ENCODE results near the gene FNIP1. TPM values are rescaled to one million over a fixed set of nuclear protein-coding genes. Genes with fewer than 3 reads are reported as not detected.
"Not testable (repeated sequence)": the region's sequence is repeated elsewhere in the genome, so short reads cannot be mapped to it uniquely, and the experiment has no call there.

The FNIP1 gene
- 10 to 100 TPM; 24.8 to 26.1 TPM for total RNA-seq

GRCh38 chr5:131796793-131797693 is at the start of gene FNIP1:
Gene FNIP1, minus strand, starts transcription at chr5:131797017. Its CDS starts 96 bp downstream, at chr5:131796921.
- H3K4me3 Mint-ChIP-seq = peak within 1 kb of the TSS; percentile 98
- peaks cover 31% of the 10 kb centered on the region for H3K36me3 Mint-ChIP-seq (ENCODE audit: low read depth)
- H3K9me3 Mint-ChIP-seq = no peaks in the 10 kb centered on the region
- H3K27me3 Mint-ChIP-seq = peaks cover 4% of the 10 kb centered on the region
- peak within 1 kb of the TSS; percentile 98 for H3K27ac Mint-ChIP-seq
- H3K4me1 Mint-ChIP-seq = peaks cover 26% of the 10 kb centered on the region
- ChIA-PET CTCF (interaction anchor here (0.8 to 1.4 kb wide), 5 partner anchors 9 to 57 kb away, joined by 3 to 6 read pairs (median 4); no protein-coding TSS in a partner anchor), POLR2A (interaction anchor here (0.5 to 0.6 kb wide), 3 partner anchors 167 to 380 kb away, joined by 3 to 5 read pairs (median 4); no protein-coding TSS in a partner anchor)
- peak; percentile 99 for DNase-seq

- H3K9me3 Mint-ChIP-seq = peaks cover 58% of the 10 kb centered on the region
- H3K27me3 Mint-ChIP-seq = peaks cover 20% of the 10 kb centered on the region
- no peak overlapping the region for H3K27ac Mint-ChIP-seq
- ChIA-PET CTCF (no interaction called here), POLR2A (no interaction called here)
- no peaks in the 10 kb centered on the region for H3K4me1 Mint-ChIP-seq
- no peak for DNase-seq
- H3K36me3 Mint-ChIP-seq (ENCODE audit: low read depth) = peaks cover 36% of the 10 kb centered on the region
- H3K4me3 Mint-ChIP-seq = no peak overlapping the region
These were observed 49.7 kb upstream of the FNIP1 start for GRCh38 chr5:131846536-131846935.

GRCh38 chr5:131845828-131846227 is 49.0 kb upstream of the FNIP1 start:
- Mint-ChIP-seq H3K27ac (no peak overlapping the region), H3K36me3 (ENCODE audit: low read depth) (peaks cover 36% of the 10 kb centered on the region), H3K4me1 (no peaks in the 10 kb centered on the region), H3K4me3 (no peak overlapping the region), H3K27me3 (peaks cover 19% of the 10 kb centered on the region), H3K9me3 (peaks cover 58% of the 10 kb centered on the region)
- ChIA-PET POLR2A (no interaction called here), CTCF (interaction anchor here (0.6 to 0.7 kb wide), 2 partner anchors 237 to 688 kb away, joined by 3 to 4 read pairs; no protein-coding TSS in a partner anchor)
- no peak for DNase-seq

- H3K27ac Mint-ChIP-seq, DNase-seq, H3K4me3 Mint-ChIP-seq, POLR2A ChIA-PET, H3K4me1 Mint-ChIP-seq, CTCF ChIA-PET: not testable (repeated sequence)
- peaks cover 29% of the 10 kb centered on the region for H3K27me3 Mint-ChIP-seq
- H3K9me3 Mint-ChIP-seq = peaks cover 53% of the 10 kb centered on the region
- H3K36me3 Mint-ChIP-seq (ENCODE audit: low read depth) = peaks cover 29% of the 10 kb centered on the region
These were observed 46.2 kb upstream of the FNIP1 start for GRCh38 chr5:131842971-131843370.

GRCh38 chr5:131832702-131833101 is 35.9 kb upstream of the FNIP1 start:
- POLR2A ChIA-PET; H3K4me3 Mint-ChIP-seq; H3K36me3 Mint-ChIP-seq (ENCODE audit: low read depth); H3K27me3 Mint-ChIP-seq; H3K4me1 Mint-ChIP-seq; CTCF ChIA-PET; DNase-seq; H3K27ac Mint-ChIP-seq: not testable (repeated sequence)
- peaks cover 24% of the 10 kb centered on the region for H3K9me3 Mint-ChIP-seq

GRCh38 chr5:131825404-131826013 is 28.7 kb upstream of the FNIP1 start:
- H3K36me3 Mint-ChIP-seq (ENCODE audit: low read depth) = peaks cover 4% of the 10 kb centered on the region
- H3K4me3 Mint-ChIP-seq = no peak overlapping the region
- CTCF ChIA-PET = no interaction called here
- peaks cover 19% of the 10 kb centered on the region for H3K27me3 Mint-ChIP-seq
- peaks cover 8% of the 10 kb centered on the region for H3K4me1 Mint-ChIP-seq
- no peak for DNase-seq
- H3K27ac Mint-ChIP-seq = no peak overlapping the region
- H3K9me3 Mint-ChIP-seq = peaks cover 20% of the 10 kb centered on the region
- POLR2A ChIA-PET = no interaction called here

- DNase-seq = no peak
- CTCF ChIA-PET = interaction anchor here (0.6 kb wide), 1 partner anchor 158 kb away, joined by 3 read pairs; no protein-coding TSS in a partner anchor
- H3K4me1 Mint-ChIP-seq = peaks cover 5% of the 10 kb centered on the region
These were observed 27.8 kb upstream of the FNIP1 start for GRCh38 chr5:131824631-131825030.

GRCh38 chr5:131821221-131821620 is 24.4 kb upstream of the FNIP1 start:
- no peak for DNase-seq
- Mint-ChIP-seq H3K4me3 (no peak overlapping the region), H3K36me3 (ENCODE audit: low read depth) (no peaks in the 10 kb centered on the region), H3K27ac (no peak overlapping the region), H3K27me3 (peaks cover 19% of the 10 kb centered on the region), H3K4me1 (peaks cover 10% of the 10 kb centered on the region), H3K9me3 (peaks cover 13% of the 10 kb centered on the region)
- CTCF ChIA-PET = interaction anchor here (0.7 kb wide), 1 partner anchor 162 kb away, joined by 4 read pairs; no protein-coding TSS in a partner anchor
- POLR2A ChIA-PET = interaction anchor here (0.6 kb wide), 1 partner anchor 157 kb away, joined by 3 read pairs; no protein-coding TSS in a partner anchor

More at GRCh38 chr5:131824631-131825030, 27.8 kb upstream of the FNIP1 start:
- POLR2A ChIA-PET = no interaction called here
- H3K27me3 Mint-ChIP-seq = peaks cover 22% of the 10 kb centered on the region
- H3K9me3 Mint-ChIP-seq = peaks cover 19% of the 10 kb centered on the region
- no peak overlapping the region for H3K27ac Mint-ChIP-seq
- H3K4me3 Mint-ChIP-seq = no peak overlapping the region
- peaks cover 4% of the 10 kb centered on the region for H3K36me3 Mint-ChIP-seq (ENCODE audit: low read depth)

- H3K27me3 Mint-ChIP-seq = peaks cover 17% of the 10 kb centered on the region
- H3K9me3 Mint-ChIP-seq = peaks cover 7% of the 10 kb centered on the region
- H3K27ac Mint-ChIP-seq = peak overlapping the region; percentile 7
- peaks cover 10% of the 10 kb centered on the region for H3K4me1 Mint-ChIP-seq
- CTCF ChIA-PET = interaction anchor here (0.7 kb wide), 1 partner anchor 132 kb away, joined by 3 read pairs; no protein-coding TSS in a partner anchor
- H3K36me3 Mint-ChIP-seq (ENCODE audit: low read depth) = no peaks in the 10 kb centered on the region
- no peak for DNase-seq
- H3K4me3 Mint-ChIP-seq = no peak overlapping the region
- POLR2A ChIA-PET = interaction anchor here (0.7 kb wide), 1 partner anchor 13 kb away, joined by 4 read pairs; no protein-coding TSS in a partner anchor
These were observed 21.3 kb upstream of the FNIP1 start for GRCh38 chr5:131818001-131818724.

- Mint-ChIP-seq H3K9me3 (no peaks in the 10 kb centered on the region), H3K27me3 (no peaks in the 10 kb centered on the region), H3K27ac (no peak overlapping the region), H3K4me1 (peaks cover 12% of the 10 kb centered on the region), H3K36me3 (ENCODE audit: low read depth) (no peaks in the 10 kb centered on the region), H3K4me3 (no peak overlapping the region)
- ChIA-PET CTCF (no interaction called here), POLR2A (no interaction called here)
- DNase-seq = no peak
These were observed 18.2 kb upstream of the FNIP1 start for GRCh38 chr5:131814990-131815389.

GRCh38 chr5:131812371-131813160 is 15.7 kb upstream of the FNIP1 start:
- Mint-ChIP-seq H3K4me3 (no peak overlapping the region), H3K36me3 (ENCODE audit: low read depth) (no peaks in the 10 kb centered on the region), H3K27ac (no peak overlapping the region), H3K9me3 (no peaks in the 10 kb centered on the region), H3K27me3 (peaks cover 4% of the 10 kb centered on the region), H3K4me1 (peaks cover 3% of the 10 kb centered on the region)
- ChIA-PET POLR2A (no interaction called here), CTCF (no interaction called here)
- no peak for DNase-seq

Measured in activated CD4-positive, alpha-beta T cell treated with anti-CD3 and anti-CD28 coated beads, Interleukin-2, amount 10 ng/mL, durations not matched to agents 7 days and 5 days (primary cell).